ENCODE measurements around the gene NINL. TPM values are rescaled to one million over a fixed set of nuclear protein-coding genes. Genes with fewer than 3 reads are reported as not detected.

Gene NINL
- total RNA-seq, 1 experiment from 2014 or later = 31.5 TPM

DNA sequence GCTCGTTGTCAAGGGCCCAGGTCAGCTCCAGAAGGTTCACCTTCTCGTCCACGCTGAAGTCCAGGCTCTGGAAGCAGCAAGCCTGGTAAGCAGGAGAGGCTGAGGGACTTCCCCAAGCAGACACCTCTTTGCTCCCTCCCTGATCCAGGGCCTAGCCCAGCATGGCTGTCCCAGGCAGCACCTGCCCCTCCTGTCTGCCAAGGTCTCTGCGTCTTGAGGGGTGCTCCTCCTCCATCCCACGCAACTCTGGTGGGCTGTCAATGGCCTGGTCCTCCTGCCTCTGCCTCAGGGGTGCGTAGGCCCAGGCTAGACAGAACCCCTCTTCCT is 87.1 kb downstream of the NINL start:
- POLR2A ChIA-PET (ENCODE audit: low non-redundant PET) = no interaction called here
- BruUV-seq (replicated peaks) = no TSS peak

DNA sequence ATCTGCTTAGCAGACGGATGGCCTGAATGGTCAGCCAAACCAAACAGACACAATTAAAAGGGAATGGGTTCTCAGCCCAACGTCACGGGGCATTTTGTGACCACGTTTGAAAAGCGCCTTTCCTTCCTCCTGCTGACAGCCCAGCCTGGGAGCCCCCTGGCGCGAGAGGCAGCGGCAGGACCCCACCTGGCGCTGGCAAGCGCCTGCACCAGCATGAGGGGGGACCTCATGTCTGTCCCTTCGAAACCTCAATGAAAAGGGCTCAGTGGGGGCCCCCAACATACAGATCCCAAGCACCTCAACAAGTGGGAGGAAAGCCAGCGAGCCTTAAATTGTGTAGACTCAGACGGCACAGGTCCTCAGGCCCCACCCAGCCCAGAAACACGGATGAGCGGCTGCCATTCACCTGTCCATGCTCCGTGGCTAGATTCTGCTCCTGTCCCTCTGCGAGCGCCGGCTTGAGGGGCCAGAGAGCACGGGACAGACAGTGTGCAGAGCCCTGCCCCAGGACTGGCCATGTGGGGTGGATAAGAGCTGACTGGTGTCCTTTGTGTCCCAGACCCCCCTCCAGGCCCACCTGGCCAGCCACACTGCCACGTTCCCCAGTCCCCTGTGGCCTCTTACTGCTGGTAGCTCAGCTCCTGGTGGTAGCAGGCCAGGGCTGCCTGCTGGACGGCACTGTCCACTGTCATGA is 87.6 kb downstream of the NINL start:
- ChIA-PET CTCF (no interaction called here), POLR2A (ENCODE audit: low non-redundant PET) (no interaction called here)
- Histone ChIP-seq H3K27me3 (replicated peaks; ENCODE audit: insufficient read depth, low read depth, low read length, poor library complexity) (no peaks in the 10 kb centered on the region), H3K9me3 (ENCODE audit: low read depth, low read length, poor library complexity, severe bottlenecking) (no peaks in the 10 kb centered on the region), H3K36me3 (ENCODE audit: insufficient read depth, low read length, poor library complexity, severe bottlenecking) (peaks cover 3% of the 10 kb centered on the region), H3K27ac (ENCODE audit: low read depth, low read length, poor library complexity, severe bottlenecking) (no peak overlapping the region), H3K4me1 (ENCODE audit: insufficient read depth, low read length, poor library complexity, severe bottlenecking) (no peaks in the 10 kb centered on the region), H3K4me3 (ENCODE audit: low read depth, low read length, poor library complexity, severe bottlenecking) (no peak overlapping the region)
- no peak for DNase-seq (ENCODE audit: low spot score)
- BruUV-seq (replicated peaks) = no TSS peak
- TF ChIP-seq, protein P1, sequence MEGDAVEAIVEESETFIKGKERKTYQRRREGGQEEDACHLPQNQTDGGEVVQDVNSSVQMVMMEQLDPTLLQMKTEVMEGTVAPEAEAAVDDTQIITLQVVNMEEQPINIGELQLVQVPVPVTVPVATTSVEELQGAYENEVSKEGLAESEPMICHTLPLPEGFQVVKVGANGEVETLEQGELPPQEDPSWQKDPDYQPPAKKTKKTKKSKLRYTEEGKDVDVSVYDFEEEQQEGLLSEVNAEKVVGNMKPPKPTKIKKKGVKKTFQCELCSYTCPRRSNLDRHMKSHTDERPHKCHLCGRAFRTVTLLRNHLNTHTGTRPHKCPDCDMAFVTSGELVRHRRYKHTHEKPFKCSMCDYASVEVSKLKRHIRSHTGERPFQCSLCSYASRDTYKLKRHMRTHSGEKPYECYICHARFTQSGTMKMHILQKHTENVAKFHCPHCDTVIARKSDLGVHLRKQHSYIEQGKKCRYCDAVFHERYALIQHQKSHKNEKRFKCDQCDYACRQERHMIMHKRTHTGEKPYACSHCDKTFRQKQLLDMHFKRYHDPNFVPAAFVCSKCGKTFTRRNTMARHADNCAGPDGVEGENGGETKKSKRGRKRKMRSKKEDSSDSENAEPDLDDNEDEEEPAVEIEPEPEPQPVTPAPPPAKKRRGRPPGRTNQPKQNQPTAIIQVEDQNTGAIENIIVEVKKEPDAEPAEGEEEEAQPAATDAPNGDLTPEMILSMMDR (conservative IDR thresholded peaks at IDR 0.05; ENCODE audit: low read depth, low read length) = no peak
- TF ChIP-seq EZH2 (IDR thresholded peaks at IDR 0.05; ENCODE audit: borderline replicate concordance, low read depth, low read length, poor library complexity, severe bottlenecking) = no peak
- intact Hi-C loops (cut with micrococcal nuclease; ENCODE audit: unreplicated experiment) = no loop called here

More for the DNA sequence above, 87.1 kb downstream of the NINL start:
- intact Hi-C loops (cut with micrococcal nuclease; ENCODE audit: unreplicated experiment) = no loop called here
- no peaks in the 10 kb centered on the region for H3K9me3 ChIP-seq (ENCODE audit: low read depth, low read length, poor library complexity, severe bottlenecking)
- no peak overlapping the region for H3K4me3 ChIP-seq (ENCODE audit: low read depth, low read length, poor library complexity, severe bottlenecking)
- no peaks in the 10 kb centered on the region for H3K27me3 ChIP-seq (replicated peaks; ENCODE audit: insufficient read depth, low read depth, low read length, poor library complexity)
- H3K27ac ChIP-seq (ENCODE audit: low read depth, low read length, poor library complexity, severe bottlenecking) = no peak overlapping the region
- TF ChIP-seq, protein P1 (conservative IDR thresholded peaks at IDR 0.05; ENCODE audit: low read depth, low read length) = no peak
- TF ChIP-seq EZH2 (IDR thresholded peaks at IDR 0.05; ENCODE audit: borderline replicate concordance, low read depth, low read length, poor library complexity, severe bottlenecking) = no peak
- no peaks in the 10 kb centered on the region for H3K4me1 ChIP-seq (ENCODE audit: insufficient read depth, low read length, poor library complexity, severe bottlenecking)
- CTCF ChIA-PET = no interaction called here
- peaks cover 7% of the 10 kb centered on the region for H3K36me3 ChIP-seq (ENCODE audit: insufficient read depth, low read length, poor library complexity, severe bottlenecking)
- no peak for DNase-seq (ENCODE audit: low spot score)

DNA sequence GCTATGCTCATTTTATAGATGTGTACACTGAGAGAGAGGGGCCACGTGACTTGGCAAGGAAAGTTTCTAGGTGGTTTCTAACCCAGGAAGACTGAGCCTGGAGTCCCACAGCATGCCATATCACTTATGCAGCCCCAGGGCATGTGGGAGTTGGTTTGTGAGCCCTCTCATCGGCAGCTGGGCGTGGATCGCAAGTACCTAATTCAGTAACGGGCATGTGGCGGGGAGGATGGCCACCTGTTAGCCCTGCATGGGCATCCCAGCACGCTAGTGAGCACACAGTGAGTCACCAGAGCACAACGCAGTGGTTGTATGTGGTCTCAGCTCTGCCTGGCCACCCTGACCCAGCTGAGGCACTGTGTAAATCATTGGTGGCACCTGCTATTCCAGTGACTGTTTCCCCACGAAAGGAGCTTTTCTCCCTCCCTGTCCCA is 88.3 kb downstream of the NINL start:
- POLR2A ChIA-PET (ENCODE audit: low non-redundant PET) = no interaction called here
- no TSS peak for BruUV-seq (replicated peaks)
- peaks cover 3% of the 10 kb centered on the region for H3K36me3 ChIP-seq (ENCODE audit: insufficient read depth, low read length, poor library complexity, severe bottlenecking)
- H3K4me3 ChIP-seq (ENCODE audit: low read depth, low read length, poor library complexity, severe bottlenecking) = no peak overlapping the region
- CTCF ChIA-PET = no interaction called here
- TF ChIP-seq EZH2 (IDR thresholded peaks at IDR 0.05; ENCODE audit: borderline replicate concordance, low read depth, low read length, poor library complexity, severe bottlenecking) = no peak
- TF ChIP-seq, protein P1 (conservative IDR thresholded peaks at IDR 0.05; ENCODE audit: low read depth, low read length) = no peak
- DNase-seq (ENCODE audit: low spot score) = no peak
- no peaks in the 10 kb centered on the region for H3K27me3 ChIP-seq (replicated peaks; ENCODE audit: insufficient read depth, low read depth, low read length, poor library complexity)
- H3K27ac ChIP-seq (ENCODE audit: low read depth, low read length, poor library complexity, severe bottlenecking) = no peak overlapping the region
- H3K4me1 ChIP-seq (ENCODE audit: insufficient read depth, low read length, poor library complexity, severe bottlenecking) = no peaks in the 10 kb centered on the region
- intact Hi-C loops (cut with micrococcal nuclease; ENCODE audit: unreplicated experiment) = no loop called here
- H3K9me3 ChIP-seq (ENCODE audit: low read depth, low read length, poor library complexity, severe bottlenecking) = no peaks in the 10 kb centered on the region

Data from A673 (cell line).